ENCODE data around the gene INKA2. TPM values are rescaled to one million over a fixed set of nuclear protein-coding genes. Genes with fewer than 3 reads are reported as not detected.
"Not testable (repeated sequence)": the region's sequence is repeated elsewhere in the genome, so short reads cannot be mapped to it uniquely, and the experiment has no call there.

INKA2 gene
- polyA plus RNA-seq, 1 donor from 2014 or later = 0.77 TPM

GRCh38 chr1:111742938-111743549 lies 3.8 kb upstream of the INKA2 start:
- Histone ChIP-seq H3K9ac (ENCODE audit: low read length) (no peak overlapping the region), H3K9me3 (ENCODE audit: low read length) (no peaks in the 10 kb centered on the region), H4K20me1 (ENCODE audit: insufficient read depth) (no peaks in the 10 kb centered on the region), H3K9me2 (ENCODE audit: insufficient read depth, low read length) (no peaks in the 10 kb centered on the region), H3F3A (ENCODE audit: insufficient read depth, low read length, poor library complexity, severe bottlenecking) (no peaks in the 10 kb centered on the region), H3K36me3 (ENCODE audit: insufficient read depth, low read length) (peaks cover 15% of the 10 kb centered on the region), H3K4me3 (ENCODE audit: low read length) (no peak overlapping the region), H3K79me2 (replicated peaks; ENCODE audit: insufficient read depth, low read length) (no peaks in the 10 kb centered on the region), H3K27me3 (ENCODE audit: insufficient read depth, low read depth, low read length) (peaks cover 3% of the 10 kb centered on the region), H2AFZ (ENCODE audit: low read depth, low read length) (no peak overlapping the region), H3K27ac (ENCODE audit: low read length) (no peak overlapping the region), H3K4me2 (ENCODE audit: low read length) (no peak overlapping the region)
- no peak for TF ChIP-seq REST (IDR thresholded peaks at IDR 0.05; ENCODE audit: borderline replicate concordance)
- TF ChIP-seq SMC3 (conservative IDR thresholded peaks at IDR 0.05; ENCODE audit: poor library complexity) = no peak
- no peak for TF ChIP-seq POLR2AphosphoS5 (IDR thresholded peaks at IDR 0.05)
- TF ChIP-seq, protein P1, sequence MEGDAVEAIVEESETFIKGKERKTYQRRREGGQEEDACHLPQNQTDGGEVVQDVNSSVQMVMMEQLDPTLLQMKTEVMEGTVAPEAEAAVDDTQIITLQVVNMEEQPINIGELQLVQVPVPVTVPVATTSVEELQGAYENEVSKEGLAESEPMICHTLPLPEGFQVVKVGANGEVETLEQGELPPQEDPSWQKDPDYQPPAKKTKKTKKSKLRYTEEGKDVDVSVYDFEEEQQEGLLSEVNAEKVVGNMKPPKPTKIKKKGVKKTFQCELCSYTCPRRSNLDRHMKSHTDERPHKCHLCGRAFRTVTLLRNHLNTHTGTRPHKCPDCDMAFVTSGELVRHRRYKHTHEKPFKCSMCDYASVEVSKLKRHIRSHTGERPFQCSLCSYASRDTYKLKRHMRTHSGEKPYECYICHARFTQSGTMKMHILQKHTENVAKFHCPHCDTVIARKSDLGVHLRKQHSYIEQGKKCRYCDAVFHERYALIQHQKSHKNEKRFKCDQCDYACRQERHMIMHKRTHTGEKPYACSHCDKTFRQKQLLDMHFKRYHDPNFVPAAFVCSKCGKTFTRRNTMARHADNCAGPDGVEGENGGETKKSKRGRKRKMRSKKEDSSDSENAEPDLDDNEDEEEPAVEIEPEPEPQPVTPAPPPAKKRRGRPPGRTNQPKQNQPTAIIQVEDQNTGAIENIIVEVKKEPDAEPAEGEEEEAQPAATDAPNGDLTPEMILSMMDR (IDR thresholded peaks at IDR 0.05; ENCODE audit: poor library complexity, severe bottlenecking) = no peak
- no peak for TF ChIP-seq TAF1 (IDR thresholded peaks at IDR 0.05; ENCODE audit: low read depth)
- no peak for TF ChIP-seq MXI1 (conservative IDR thresholded peaks at IDR 0.05; ENCODE audit: poor library complexity, severe bottlenecking)
- no peak for TF ChIP-seq RAD21 (conservative IDR thresholded peaks at IDR 0.05)
- TF ChIP-seq EZH2 (IDR thresholded peaks at IDR 0.05; ENCODE audit: borderline replicate concordance, insufficient read depth, low read length, poor library complexity, severe bottlenecking) = no peak
- TF ChIP-seq EP300 (conservative IDR thresholded peaks at IDR 0.05; ENCODE audit: poor library complexity, severe bottlenecking) = no peak

GRCh38 chr1:111742292-111742691 lies 3.1 kb upstream of the INKA2 start:
- H2AFZ ChIP-seq (ENCODE audit: low read depth, low read length); H3K9ac ChIP-seq (ENCODE audit: low read length); H3F3A ChIP-seq (ENCODE audit: insufficient read depth, low read length, poor library complexity, severe bottlenecking); H3K27me3 ChIP-seq (ENCODE audit: insufficient read depth, low read depth, low read length); H3K79me2 ChIP-seq (replicated peaks; ENCODE audit: insufficient read depth, low read length); H3K4me3 ChIP-seq (ENCODE audit: low read length); H3K4me2 ChIP-seq (ENCODE audit: low read length); H3K27ac ChIP-seq (ENCODE audit: low read length); H3K9me3 ChIP-seq (ENCODE audit: low read length); H4K20me1 ChIP-seq (ENCODE audit: insufficient read depth); H3K9me2 ChIP-seq (ENCODE audit: insufficient read depth, low read length): not testable (repeated sequence)
- H3K36me3 ChIP-seq (ENCODE audit: insufficient read depth, low read length) = peaks cover 15% of the 10 kb centered on the region

Data from neural cell (in vitro differentiated cells).